ENCODE results near the gene OPRM1. TPM values are rescaled to one million over a fixed set of nuclear protein-coding genes. Genes with fewer than 3 reads are reported as not detected.

OPRM1 gene
- total and polyA plus RNA-seq, 2 of the 8 experiments (the other 6 are each of a cell fraction or from before 2014, with no cell fraction given) = not detected

DNA sequence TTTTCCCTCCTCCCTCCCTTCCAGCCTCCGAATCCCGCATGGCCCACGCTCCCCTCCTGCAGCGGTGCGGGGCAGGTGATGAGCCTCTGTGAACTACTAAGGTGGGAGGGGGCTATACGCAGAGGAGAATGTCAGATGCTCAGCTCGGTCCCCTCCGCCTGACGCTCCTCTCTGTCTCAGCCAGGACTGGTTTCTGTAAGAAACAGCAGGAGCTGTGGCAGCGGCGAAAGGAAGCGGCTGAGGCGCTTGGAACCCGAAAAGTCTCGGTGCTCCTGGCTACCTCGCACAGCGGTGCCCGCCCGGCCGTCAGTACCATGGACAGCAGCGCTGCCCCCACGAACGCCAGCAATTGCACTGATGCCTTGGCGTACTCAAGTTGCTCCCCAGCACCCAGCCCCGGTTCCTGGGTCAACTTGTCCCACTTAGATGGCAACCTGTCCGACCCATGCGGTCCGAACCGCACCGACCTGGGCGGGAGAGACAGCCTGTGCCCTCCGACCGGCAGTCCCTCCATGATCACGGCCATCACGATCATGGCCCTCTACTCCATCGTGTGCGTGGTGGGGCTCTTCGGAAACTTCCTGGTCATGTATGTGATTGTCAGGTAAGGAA lies at the start of gene OPRM1 (continued):
- TF ChIP-seq, protein P1, sequence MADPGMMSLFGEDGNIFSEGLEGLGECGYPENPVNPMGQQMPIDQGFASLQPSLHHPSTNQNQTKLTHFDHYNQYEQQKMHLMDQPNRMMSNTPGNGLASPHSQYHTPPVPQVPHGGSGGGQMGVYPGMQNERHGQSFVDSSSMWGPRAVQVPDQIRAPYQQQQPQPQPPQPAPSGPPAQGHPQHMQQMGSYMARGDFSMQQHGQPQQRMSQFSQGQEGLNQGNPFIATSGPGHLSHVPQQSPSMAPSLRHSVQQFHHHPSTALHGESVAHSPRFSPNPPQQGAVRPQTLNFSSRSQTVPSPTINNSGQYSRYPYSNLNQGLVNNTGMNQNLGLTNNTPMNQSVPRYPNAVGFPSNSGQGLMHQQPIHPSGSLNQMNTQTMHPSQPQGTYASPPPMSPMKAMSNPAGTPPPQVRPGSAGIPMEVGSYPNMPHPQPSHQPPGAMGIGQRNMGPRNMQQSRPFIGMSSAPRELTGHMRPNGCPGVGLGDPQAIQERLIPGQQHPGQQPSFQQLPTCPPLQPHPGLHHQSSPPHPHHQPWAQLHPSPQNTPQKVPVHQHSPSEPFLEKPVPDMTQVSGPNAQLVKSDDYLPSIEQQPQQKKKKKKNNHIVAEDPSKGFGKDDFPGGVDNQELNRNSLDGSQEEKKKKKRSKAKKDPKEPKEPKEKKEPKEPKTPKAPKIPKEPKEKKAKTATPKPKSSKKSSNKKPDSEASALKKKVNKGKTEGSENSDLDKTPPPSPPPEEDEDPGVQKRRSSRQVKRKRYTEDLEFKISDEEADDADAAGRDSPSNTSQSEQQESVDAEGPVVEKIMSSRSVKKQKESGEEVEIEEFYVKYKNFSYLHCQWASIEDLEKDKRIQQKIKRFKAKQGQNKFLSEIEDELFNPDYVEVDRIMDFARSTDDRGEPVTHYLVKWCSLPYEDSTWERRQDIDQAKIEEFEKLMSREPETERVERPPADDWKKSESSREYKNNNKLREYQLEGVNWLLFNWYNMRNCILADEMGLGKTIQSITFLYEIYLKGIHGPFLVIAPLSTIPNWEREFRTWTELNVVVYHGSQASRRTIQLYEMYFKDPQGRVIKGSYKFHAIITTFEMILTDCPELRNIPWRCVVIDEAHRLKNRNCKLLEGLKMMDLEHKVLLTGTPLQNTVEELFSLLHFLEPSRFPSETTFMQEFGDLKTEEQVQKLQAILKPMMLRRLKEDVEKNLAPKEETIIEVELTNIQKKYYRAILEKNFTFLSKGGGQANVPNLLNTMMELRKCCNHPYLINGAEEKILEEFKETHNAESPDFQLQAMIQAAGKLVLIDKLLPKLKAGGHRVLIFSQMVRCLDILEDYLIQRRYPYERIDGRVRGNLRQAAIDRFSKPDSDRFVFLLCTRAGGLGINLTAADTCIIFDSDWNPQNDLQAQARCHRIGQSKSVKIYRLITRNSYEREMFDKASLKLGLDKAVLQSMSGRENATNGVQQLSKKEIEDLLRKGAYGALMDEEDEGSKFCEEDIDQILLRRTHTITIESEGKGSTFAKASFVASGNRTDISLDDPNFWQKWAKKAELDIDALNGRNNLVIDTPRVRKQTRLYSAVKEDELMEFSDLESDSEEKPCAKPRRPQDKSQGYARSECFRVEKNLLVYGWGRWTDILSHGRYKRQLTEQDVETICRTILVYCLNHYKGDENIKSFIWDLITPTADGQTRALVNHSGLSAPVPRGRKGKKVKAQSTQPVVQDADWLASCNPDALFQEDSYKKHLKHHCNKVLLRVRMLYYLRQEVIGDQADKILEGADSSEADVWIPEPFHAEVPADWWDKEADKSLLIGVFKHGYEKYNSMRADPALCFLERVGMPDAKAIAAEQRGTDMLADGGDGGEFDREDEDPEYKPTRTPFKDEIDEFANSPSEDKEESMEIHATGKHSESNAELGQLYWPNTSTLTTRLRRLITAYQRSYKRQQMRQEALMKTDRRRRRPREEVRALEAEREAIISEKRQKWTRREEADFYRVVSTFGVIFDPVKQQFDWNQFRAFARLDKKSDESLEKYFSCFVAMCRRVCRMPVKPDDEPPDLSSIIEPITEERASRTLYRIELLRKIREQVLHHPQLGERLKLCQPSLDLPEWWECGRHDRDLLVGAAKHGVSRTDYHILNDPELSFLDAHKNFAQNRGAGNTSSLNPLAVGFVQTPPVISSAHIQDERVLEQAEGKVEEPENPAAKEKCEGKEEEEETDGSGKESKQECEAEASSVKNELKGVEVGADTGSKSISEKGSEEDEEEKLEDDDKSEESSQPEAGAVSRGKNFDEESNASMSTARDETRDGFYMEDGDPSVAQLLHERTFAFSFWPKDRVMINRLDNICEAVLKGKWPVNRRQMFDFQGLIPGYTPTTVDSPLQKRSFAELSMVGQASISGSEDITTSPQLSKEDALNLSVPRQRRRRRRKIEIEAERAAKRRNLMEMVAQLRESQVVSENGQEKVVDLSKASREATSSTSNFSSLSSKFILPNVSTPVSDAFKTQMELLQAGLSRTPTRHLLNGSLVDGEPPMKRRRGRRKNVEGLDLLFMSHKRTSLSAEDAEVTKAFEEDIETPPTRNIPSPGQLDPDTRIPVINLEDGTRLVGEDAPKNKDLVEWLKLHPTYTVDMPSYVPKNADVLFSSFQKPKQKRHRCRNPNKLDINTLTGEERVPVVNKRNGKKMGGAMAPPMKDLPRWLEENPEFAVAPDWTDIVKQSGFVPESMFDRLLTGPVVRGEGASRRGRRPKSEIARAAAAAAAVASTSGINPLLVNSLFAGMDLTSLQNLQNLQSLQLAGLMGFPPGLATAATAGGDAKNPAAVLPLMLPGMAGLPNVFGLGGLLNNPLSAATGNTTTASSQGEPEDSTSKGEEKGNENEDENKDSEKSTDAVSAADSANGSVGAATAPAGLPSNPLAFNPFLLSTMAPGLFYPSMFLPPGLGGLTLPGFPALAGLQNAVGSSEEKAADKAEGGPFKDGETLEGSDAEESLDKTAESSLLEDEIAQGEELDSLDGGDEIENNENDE (IDR thresholded peaks at IDR 0.05; ENCODE audit: insufficient replicate concordance, low read length) = no peak
- no peak for TF ChIP-seq JUN (IDR thresholded peaks at IDR 0.05; ENCODE audit: low read depth, low read length)
- no peak for TF ChIP-seq EZH2 (IDR thresholded peaks at IDR 0.05; ENCODE audit: low read depth, low read length, severe bottlenecking)
- no peak for TF ChIP-seq FOSL1 (IDR thresholded peaks at IDR 0.05; ENCODE audit: insufficient read depth, low read depth, low read length)
- no peak; the same call in 1 of the 2 replicates for TF ChIP-seq TBP (IDR thresholded peaks at IDR 0.05; ENCODE audit: low read depth, low read length)
- peak; percentile 15 to 35; a peak in 3 of 4 replicates for TF ChIP-seq RAD21 (IDR thresholded peaks at IDR 0.05 in 1 of 2, conservative IDR thresholded peaks at IDR 0.05 in 1 of 2; ENCODE audit: low read depth in 2 of 2, low read length in 2 of 2)
- no peak for TF ChIP-seq SIRT6 (IDR thresholded peaks at IDR 0.05; ENCODE audit: low read length)
- TF ChIP-seq POLR2A (IDR thresholded peaks at IDR 0.05; ENCODE audit: control extremely low read depth in 1 of 2, low read depth in 2 of 2, low read length in 2 of 2) = no peak
- TF ChIP-seq KDM5A (IDR thresholded peaks at IDR 0.05; ENCODE audit: low read length) = no peak
- TF ChIP-seq, protein P2, sequence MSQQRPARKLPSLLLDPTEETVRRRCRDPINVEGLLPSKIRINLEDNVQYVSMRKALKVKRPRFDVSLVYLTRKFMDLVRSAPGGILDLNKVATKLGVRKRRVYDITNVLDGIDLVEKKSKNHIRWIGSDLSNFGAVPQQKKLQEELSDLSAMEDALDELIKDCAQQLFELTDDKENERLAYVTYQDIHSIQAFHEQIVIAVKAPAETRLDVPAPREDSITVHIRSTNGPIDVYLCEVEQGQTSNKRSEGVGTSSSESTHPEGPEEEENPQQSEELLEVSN (IDR thresholded peaks at IDR 0.05) = no peak; the same call in 1 of the 2 replicates

Data from H1 (cell line).